Lower lobe of right lung (tissue), 2 donors: ENCODE data around the gene LRRC59. TPM values are rescaled to one million over a fixed set of nuclear protein-coding genes. Genes with fewer than 3 reads are reported as not detected.

Source experiments
- ATAC-seq, 2 donors: fragments of 200-7000 bp; cut with Tn5 transposase; one replicate each; pipeline ENCODE4 v1.9.1; 2020 to 2022; ENCODE audit warnings: mild to moderate bottlenecking in 2 of 2, moderate library complexity in 2 of 2
- DNase-seq: peaks from one replicate; pipeline ENCODE4 v3.0.0-alpha.2; 2020
- H3K27ac ChIP-seq: fragments of 200-600 bp; one replicate; pipeline ENCODE4 v1.8.0; 2022
- H3K27me3 ChIP-seq: fragments of 200-600 bp; one replicate; pipeline ENCODE4 v1.8.0; 2022; ENCODE audit warnings: low read depth
- H3K36me3 ChIP-seq: fragments of 200-600 bp; one replicate; pipeline ENCODE4 v1.8.0; 2022; ENCODE audit warnings: mild to moderate bottlenecking
- H3K4me1 ChIP-seq: fragments of 200-600 bp; one replicate; pipeline ENCODE4 v1.8.0; 2022
- H3K4me3 ChIP-seq: fragments of 200-600 bp; one replicate; pipeline ENCODE4 v1.8.0; 2022; ENCODE audit warnings: mild to moderate bottlenecking
- H3K9me3 ChIP-seq: fragments of 200-600 bp; one replicate; pipeline ENCODE4 v1.8.0; 2022
- intact Hi-C: fragments of 100-400 bp; cut with DNase I; formaldehyde crosslinking; loops from one replicate; pipeline ENCODE4 v1.11.0; 2022
- total RNA-seq: library from RNA; stranded (reverse); fragmentation: NEBNext Ultra II Directional; extraction: Animal tissue kit (Norgen Biotek cat#: 25700); gene quantifications from one replicate; pipeline ENCODE4 v1.2.1, GENCODE V29; 2021
- TF ChIP-seq, protein P1 (sequence below): fragments of 200-600 bp; IDR thresholded peaks from one replicate; pipeline ENCODE4 v1.8.0; 2022; ENCODE audit warnings: antibody characterized with exemption, mild to moderate bottlenecking
- donor health status: DM: no; HTN: yes; CAD: no; lungs with severe emphysema.

LRRC59 gene
- total RNA-seq, 1 donor from 2014 or later = 55.5 TPM

DNA sequence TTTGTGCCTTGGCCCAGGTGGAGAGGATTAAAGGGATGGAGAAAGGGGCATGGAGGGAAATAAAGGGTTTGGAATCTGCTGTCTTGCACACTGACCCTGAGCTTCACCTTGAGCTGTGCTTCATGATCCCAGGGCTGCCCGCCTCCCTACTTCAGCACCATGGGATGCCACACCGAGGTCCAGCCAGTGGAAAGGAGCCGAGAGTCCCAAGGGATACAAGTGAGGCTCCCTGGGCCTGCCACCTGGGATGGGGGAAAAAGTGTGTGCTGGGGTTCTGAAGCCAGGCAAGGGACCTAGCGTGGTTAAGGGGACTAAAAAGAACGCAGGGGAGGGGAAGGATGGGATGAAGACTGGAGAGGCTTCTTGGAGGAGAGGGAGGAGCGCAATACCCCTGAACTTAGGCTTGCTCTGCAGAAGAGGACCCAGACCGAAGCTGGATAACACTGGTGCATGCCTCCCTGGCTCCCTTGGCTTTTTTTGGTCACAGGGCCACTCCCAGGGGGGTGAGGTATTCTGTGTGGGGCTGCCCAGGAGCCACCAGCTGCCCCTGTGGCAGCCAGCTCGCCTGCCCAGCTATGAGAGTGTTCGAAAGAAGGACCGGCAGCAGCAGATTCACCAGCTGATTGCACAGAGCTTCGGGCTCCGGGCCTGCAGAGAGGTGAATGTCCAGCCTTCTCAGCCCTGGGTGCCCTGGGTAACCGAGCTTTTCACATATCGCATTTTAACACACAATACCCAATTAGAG, 31.5 kb downstream of the LRRC59 start:
- peaks cover 7% of the 10 kb centered on the region for H3K4me1 ChIP-seq
- DNase-seq = no peak
- no peaks in the 10 kb centered on the region for H3K9me3 ChIP-seq
- H3K4me3 ChIP-seq = no peak overlapping the region
- TF ChIP-seq, protein P1, sequence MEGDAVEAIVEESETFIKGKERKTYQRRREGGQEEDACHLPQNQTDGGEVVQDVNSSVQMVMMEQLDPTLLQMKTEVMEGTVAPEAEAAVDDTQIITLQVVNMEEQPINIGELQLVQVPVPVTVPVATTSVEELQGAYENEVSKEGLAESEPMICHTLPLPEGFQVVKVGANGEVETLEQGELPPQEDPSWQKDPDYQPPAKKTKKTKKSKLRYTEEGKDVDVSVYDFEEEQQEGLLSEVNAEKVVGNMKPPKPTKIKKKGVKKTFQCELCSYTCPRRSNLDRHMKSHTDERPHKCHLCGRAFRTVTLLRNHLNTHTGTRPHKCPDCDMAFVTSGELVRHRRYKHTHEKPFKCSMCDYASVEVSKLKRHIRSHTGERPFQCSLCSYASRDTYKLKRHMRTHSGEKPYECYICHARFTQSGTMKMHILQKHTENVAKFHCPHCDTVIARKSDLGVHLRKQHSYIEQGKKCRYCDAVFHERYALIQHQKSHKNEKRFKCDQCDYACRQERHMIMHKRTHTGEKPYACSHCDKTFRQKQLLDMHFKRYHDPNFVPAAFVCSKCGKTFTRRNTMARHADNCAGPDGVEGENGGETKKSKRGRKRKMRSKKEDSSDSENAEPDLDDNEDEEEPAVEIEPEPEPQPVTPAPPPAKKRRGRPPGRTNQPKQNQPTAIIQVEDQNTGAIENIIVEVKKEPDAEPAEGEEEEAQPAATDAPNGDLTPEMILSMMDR = no peak
- intact Hi-C loops = no loop called here
- H3K36me3 ChIP-seq = peaks cover 71% of the 10 kb centered on the region
- no peak for ATAC-seq
- no peak overlapping the region for H3K27ac ChIP-seq
- no peaks in the 10 kb centered on the region for H3K27me3 ChIP-seq

DNA sequence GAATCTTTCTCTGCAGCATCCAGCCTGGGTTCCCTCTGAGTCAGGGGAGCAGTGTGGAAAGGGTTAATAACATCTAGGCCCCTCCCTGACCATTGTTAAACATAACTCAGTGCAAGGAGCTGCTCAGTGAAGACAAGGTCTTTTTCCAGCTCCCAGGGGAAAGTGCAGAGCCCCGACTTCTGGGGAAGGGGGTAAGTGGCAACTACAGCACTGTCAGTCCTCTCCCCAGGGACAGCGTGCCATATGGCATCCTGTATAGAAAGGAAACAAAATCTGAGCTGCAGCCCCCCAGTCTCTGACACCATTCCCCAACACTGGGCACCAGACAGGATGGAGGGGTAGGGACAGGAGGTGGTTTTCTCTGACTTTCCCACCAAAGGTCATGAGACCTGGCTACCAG, 32.2 kb downstream of the LRRC59 start:
- TF ChIP-seq, protein P1 = no peak
- intact Hi-C loops = no loop called here

DNA sequence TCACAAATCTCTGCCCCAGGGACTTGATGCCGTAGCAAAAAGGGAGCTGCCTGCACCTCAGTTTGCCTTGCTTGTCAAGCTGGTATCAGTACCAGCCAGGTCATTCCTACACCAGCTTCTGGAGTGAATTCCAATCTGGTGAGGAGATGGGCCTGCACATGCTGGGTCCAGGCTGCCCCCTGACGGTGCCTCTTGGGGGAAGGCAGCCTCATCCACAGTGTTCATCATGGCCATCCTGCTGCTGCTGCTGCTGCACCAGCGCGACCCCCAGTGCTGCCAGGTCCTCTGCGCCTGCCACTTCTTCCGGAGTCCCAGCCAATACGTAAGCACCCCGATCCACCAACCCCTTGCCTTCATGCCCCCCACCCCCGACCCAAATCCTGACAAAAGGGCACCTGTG, 32.6 kb downstream of the LRRC59 start:
- H3K27me3 ChIP-seq = no peaks in the 10 kb centered on the region
- TF ChIP-seq, protein P1 = no peak
- H3K4me3 ChIP-seq = no peak overlapping the region
- H3K36me3 ChIP-seq = peaks cover 68% of the 10 kb centered on the region
- DNase-seq (no peak), ATAC-seq (no peak)
- no peaks in the 10 kb centered on the region for H3K9me3 ChIP-seq
- no peak overlapping the region for H3K27ac ChIP-seq
- intact Hi-C loops = no loop called here
- H3K4me1 ChIP-seq = peaks cover 7% of the 10 kb centered on the region

More for the DNA sequence above, 32.2 kb downstream of the LRRC59 start:
- peaks cover 7% of the 10 kb centered on the region for H3K4me1 ChIP-seq
- H3K4me3 ChIP-seq = no peak overlapping the region
- H3K36me3 ChIP-seq = peaks cover 68% of the 10 kb centered on the region
- H3K9me3 ChIP-seq = no peaks in the 10 kb centered on the region
- no peak for ATAC-seq
- no peaks in the 10 kb centered on the region for H3K27me3 ChIP-seq
- no peak overlapping the region for H3K27ac ChIP-seq
- DNase-seq = no peak

DNA sequence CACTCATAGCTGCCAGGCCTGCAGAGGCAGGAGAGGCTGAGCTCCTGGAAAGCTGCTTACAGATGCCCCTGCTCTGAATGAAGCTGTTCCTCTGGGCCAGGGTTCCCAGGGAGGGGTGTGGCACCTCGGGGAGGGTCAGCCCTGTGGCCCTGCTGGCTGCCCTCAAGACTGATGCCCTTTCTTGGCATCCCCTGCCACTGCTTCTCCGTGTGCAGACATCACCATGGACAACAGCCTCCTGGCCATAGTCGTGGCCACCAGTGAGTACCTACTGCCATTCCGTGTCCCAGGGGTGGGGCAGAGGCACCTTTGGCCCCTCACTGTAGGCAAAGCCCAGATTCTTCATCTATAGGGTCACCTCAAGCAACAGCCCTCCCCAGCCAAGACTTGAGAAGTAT, 33.3 kb downstream of the LRRC59 start:
- Histone ChIP-seq H3K9me3 (no peaks in the 10 kb centered on the region), H3K27ac (no peak overlapping the region), H3K27me3 (no peaks in the 10 kb centered on the region), H3K4me1 (peaks cover 7% of the 10 kb centered on the region), H3K36me3 (peaks cover 68% of the 10 kb centered on the region), H3K4me3 (no peak overlapping the region)
- TF ChIP-seq, protein P1 = no peak
- no peak for DNase-seq
- intact Hi-C loops = no loop called here
- ATAC-seq = no peak

DNA sequence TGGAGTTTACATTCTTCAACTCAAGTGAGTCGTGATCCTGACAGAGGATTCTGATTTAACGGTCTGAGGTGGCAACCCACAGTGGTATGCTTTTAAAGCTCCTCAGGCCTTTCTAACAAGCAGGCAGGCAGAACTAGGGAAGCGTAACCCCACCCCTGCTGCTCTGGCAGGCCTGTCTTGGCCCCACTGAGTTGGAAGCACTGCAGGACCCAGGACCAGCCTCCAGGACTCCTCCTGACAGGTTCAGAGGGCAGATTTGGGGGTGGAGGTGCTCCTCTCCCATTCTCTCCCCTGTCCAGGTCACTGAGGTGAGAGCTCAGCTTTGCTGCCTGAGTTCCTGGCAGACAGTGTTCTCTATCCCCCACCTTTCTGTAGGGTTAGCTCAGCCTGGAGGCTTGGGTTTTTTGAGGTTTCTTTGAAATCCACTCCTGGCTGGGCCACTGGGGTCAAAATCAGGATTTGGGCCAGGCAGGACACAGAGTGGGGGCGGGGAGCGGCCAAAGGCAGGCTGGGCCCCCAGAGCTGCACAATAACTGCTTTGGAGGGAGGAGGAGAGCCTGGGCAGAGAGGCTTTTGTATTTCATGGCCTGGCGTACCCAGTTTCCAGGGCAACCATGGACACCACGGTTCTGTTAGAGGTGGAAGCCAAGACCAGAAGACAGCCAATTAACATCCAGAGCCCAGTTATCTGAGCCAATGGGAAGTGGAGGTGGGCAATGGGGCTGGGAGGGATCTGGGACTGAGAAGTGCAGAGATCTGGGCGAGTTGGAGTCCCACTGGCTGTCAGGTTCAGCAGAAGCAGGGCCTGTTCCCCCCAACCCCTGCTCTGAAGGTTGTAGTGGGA, 33.9 kb downstream of the LRRC59 start:
- no peaks in the 10 kb centered on the region for H3K27me3 ChIP-seq
- intact Hi-C loops = no loop called here
- peaks cover 68% of the 10 kb centered on the region for H3K36me3 ChIP-seq
- H3K9me3 ChIP-seq = no peaks in the 10 kb centered on the region
- ATAC-seq (no peak), DNase-seq (no peak)
- TF ChIP-seq, protein P1 = no peak
- H3K4me3 ChIP-seq = no peak overlapping the region
- H3K27ac ChIP-seq = no peak overlapping the region
- peaks cover 7% of the 10 kb centered on the region for H3K4me1 ChIP-seq
